D721Med (cell line): ENCODE measurements around the gene MAPK8IP2.

Experiments used
- DNase-seq: peaks from one replicate; pipeline ENCODE4 v3.0.0; 2011; ENCODE audit warnings: low spot score; ENCODE audit not compliant: insufficient read length
- FAIRE-seq: peaks from 2 replicates; lab custom pipeline; 2011; peaks lifted over from hg19 to GRCh38; lab: Jason Lieb, UNC
- CTCF ChIP-seq: IDR thresholded peaks from 2 replicates; pipeline ENCODE4 v1.5.1; 2012; ENCODE audit warnings: mild to moderate bottlenecking, control low read depth; ENCODE audit not compliant: insufficient read depth; ENCODE audit errors: missing control alignments

Gene MAPK8IP2

DNA sequence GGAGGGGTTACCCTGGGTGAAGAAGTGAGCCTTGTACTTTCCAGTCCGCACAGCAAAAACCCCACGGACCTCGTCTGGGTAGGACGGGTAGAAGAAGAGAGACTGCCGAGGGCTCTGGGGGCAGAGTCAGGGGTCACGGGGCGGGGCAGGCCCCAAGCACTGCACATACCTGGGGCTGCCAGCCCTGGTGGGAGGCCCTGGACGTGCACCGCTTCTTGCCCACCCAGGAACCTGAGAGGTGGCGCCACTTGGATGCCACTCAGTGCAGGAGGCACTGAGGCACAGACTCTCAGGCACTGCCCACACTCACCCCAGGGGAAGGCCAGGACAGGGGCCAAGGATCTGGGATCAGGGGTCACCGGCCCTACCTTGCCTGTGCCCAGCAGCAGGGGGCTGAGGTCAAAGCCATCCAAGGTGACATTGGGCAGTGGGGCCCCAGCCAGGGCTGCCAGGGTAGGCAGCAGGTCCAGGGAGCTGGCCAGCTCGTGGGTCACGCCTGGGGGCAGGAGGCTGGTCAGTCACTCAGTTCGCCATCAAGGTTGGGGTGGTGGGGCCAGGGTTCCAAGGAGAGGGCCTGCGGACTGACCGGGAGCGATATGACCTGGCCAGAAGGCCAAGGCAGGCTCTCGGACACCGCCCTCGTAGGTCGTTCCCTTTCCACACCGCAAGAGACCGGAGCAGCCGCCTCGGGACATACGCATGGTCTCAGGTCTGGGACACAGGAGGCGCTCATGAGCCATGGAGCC, 25.1 kb downstream of the MAPK8IP2 start:
- no peak for DNase-seq

DNA sequence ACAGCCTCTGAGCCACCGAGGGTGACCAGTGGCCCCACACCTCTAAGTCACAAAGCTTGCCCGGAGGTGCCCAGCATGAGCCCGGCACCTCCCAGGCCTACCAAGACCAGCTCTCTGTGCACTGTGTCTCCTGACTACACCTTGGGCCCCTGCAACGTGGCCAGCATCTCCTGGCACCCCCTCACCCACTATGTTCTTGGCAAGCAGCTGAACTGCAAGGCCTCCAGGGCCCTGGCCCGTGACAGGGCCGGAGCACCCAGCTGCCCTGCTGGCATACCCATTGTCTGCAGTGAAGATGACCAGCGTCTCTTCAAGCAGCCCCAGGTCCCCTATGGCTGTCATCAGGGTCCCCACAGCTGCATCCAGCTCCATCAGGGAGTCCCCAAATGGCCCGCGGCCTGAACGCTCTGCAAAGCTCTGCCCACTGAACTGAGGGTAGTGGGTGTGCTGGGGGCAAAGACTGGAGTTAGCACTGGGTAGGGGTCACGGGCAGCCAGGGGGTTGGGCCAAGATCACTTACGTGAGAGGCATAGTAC, 25.8 kb downstream of the MAPK8IP2 start:
- FAIRE-seq (no peak), DNase-seq (no peak)
- TF ChIP-seq CTCF, result no peak

More for the DNA sequence above, 25.1 kb downstream of the MAPK8IP2 start:
- no peak for FAIRE-seq
- TF ChIP-seq CTCF, result no peak

DNA sequence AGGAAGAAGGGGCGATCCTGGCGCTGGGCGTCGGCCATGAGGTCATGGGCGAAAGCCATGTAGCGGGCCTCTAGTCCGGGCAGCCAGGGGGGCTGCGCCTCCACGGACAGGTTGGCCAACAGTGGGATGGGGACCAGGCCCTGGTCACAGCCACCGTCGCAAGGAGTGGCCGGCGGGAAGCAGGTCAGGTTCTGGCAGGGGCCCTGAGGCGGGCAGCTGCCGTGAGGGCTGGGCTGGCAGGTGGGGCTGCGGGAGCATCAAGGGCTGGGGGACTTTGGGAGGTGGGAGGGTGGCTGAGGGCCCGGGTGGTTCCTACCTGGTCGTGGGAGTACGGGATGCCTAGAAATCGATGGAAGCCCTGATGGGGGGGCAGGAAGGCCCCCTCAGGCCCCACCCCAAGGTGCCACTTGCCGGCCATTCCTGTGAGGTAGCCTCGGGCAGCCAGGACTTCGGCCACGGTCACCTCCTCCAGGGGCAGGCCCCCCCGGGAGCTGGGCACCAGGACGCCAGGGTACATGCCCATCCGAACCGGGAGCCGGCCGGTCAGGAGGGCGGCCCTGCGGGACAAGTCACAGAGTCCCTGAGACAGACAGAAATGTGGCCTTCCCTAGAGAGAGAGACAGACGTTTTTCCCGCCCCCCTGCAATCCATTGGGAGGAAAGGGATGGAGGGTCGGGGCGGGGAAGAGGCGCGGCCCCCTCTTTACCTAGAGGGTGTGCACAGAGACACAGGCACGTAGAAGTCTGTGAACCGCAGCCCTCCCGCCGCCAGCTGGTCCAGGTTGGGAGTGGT, 26.5 kb downstream of the MAPK8IP2 start:
- DNase-seq (no peak), FAIRE-seq (no peak)
- TF ChIP-seq CTCF, result no peak

- DNase-seq (no peak), FAIRE-seq (no peak)
These were observed 27.3 kb downstream of the MAPK8IP2 start, which contains the start of gene ARSA for GRCh38 chr22:50627642-50628542. Gene ARSA (minus strand): TSS chr22:50628152. CDS start chr22:50627779, 373 bp downstream.

GRCh38 chr22:50628543-50629134, 28.0 kb downstream of the MAPK8IP2 start:
- DNase-seq (no peak), FAIRE-seq (no peak)
- no peak for TF ChIP-seq CTCF

More at GRCh38 chr22:50627642-50628542, 27.3 kb downstream of the MAPK8IP2 start, which contains the start of gene ARSA:
- TF ChIP-seq CTCF, result peak; percentile 29

- DNase-seq (no peak), FAIRE-seq (no peak)
- no peak for TF ChIP-seq CTCF
These were observed 29.8 kb downstream of the MAPK8IP2 start for GRCh38 chr22:50630376-50630775.
